ENCODE measurements around the gene CTNNA1. TPM values are rescaled to one million over a fixed set of nuclear protein-coding genes. Genes with fewer than 3 reads are reported as not detected.
"Not testable (repeated sequence)": the region's sequence is repeated elsewhere in the genome, so short reads cannot be mapped to it uniquely, and the experiment has no call there.

Gene CTNNA1
- polyA plus RNA-seq, 1 experiment: 140 TPM

DNA sequence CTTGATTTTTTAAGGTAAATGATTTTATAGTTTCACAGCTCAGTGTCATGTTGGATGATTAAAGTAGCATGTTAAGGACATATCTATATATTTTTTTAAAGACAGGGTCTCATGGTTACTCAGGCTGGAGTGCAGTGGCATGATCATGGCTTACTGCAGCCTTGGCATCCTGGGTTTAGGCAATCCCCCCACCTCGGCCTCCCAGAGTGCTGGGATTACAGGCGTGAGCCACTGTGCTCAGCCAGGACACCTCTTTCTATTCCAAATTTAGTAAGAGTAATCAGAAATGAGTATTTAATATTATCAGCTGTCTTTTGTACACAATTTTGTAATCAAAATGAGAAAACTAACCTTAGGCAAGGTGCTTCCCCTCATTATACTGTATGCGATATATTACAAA, 160.5 kb downstream of the CTNNA1 start:
- no peak overlapping the region for H3K27ac ChIP-seq (ENCODE audit: low read depth, low read length)
- H3K4me3 ChIP-seq (ENCODE audit: low read depth, low read length): no peak overlapping the region
- no peak for DNase-seq (ENCODE audit: low read depth, low spot score)
- H3K27me3 ChIP-seq (ENCODE audit: control insufficient read depth, insufficient read depth, low read length): no peaks in the 10 kb centered on the region
- peaks cover 5% of the 10 kb centered on the region; the same call in 1 of the 2 replicates for H3K9me3 ChIP-seq (ENCODE audit: control insufficient read depth, insufficient read depth, low read length)
- TF ChIP-seq, protein P1, sequence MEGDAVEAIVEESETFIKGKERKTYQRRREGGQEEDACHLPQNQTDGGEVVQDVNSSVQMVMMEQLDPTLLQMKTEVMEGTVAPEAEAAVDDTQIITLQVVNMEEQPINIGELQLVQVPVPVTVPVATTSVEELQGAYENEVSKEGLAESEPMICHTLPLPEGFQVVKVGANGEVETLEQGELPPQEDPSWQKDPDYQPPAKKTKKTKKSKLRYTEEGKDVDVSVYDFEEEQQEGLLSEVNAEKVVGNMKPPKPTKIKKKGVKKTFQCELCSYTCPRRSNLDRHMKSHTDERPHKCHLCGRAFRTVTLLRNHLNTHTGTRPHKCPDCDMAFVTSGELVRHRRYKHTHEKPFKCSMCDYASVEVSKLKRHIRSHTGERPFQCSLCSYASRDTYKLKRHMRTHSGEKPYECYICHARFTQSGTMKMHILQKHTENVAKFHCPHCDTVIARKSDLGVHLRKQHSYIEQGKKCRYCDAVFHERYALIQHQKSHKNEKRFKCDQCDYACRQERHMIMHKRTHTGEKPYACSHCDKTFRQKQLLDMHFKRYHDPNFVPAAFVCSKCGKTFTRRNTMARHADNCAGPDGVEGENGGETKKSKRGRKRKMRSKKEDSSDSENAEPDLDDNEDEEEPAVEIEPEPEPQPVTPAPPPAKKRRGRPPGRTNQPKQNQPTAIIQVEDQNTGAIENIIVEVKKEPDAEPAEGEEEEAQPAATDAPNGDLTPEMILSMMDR (IDR thresholded peaks at IDR 0.05; ENCODE audit: low read depth, low read length): no peak
- ChIA-PET POLR2A (no interaction called here), CTCF (no interaction called here)

DNA sequence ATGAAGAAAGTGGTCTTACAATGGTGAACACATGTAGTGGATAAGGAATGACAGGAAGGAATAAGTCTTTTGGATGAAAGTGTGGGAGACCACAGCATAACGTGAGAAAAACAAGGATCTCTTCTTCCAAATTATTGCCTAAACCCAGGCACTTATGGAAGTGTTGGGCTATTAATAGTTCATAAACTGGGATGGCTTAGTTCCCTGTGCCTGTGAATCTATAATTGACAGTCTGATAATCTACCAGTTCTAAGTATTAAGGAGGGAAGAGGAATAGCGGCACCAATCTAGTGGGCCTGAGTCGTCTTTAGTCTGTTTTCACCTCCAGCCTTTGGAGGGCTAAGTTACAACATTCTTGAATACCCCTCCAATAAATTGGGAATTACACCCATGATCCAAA, 161.1 kb downstream of the CTNNA1 start:
- POLR2A ChIA-PET: no interaction called here
- Histone ChIP-seq H3K4me3 (ENCODE audit: low read depth, low read length) (no peak overlapping the region), H3K27me3 (ENCODE audit: control insufficient read depth, insufficient read depth, low read length) (no peaks in the 10 kb centered on the region), H3K9me3 (ENCODE audit: control insufficient read depth, insufficient read depth, low read length) (peaks cover 4% of the 10 kb centered on the region; the same call in 1 of the 2 replicates), H3K27ac (ENCODE audit: low read depth, low read length) (no peak overlapping the region)
- DNase-seq (ENCODE audit: low read depth, low spot score): no peak
- TF ChIP-seq, protein P1 (IDR thresholded peaks at IDR 0.05; ENCODE audit: low read depth, low read length): no peak
- CTCF ChIA-PET: no interaction called here

DNA sequence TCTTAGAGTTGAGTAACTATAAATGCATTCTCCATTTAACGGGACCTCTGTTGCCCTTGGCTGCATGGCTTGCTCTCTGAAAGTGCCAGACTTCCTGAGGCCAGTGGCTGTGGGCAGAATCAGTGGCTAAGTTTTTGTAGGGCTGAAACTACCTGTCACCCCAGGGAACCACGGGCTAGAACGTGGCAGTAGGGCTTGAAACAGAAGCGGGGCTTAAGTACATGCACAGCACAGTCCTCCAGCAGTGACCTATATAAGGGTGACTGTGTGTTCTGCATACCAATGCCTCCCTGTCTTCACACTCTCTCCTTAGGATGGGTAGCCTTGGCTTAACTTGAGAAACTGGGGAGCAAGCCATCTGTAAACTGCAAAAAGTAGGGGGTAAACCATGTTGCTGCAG, 165.5 kb downstream of the CTNNA1 start:
- ChIA-PET CTCF (no interaction called here), POLR2A (no interaction called here)
- TF ChIP-seq, protein P1 (IDR thresholded peaks at IDR 0.05; ENCODE audit: low read depth, low read length): no peak
- no peak for DNase-seq (ENCODE audit: low read depth, low spot score)
- Histone ChIP-seq H3K4me3 (ENCODE audit: low read depth, low read length) (no peak overlapping the region), H3K27me3 (ENCODE audit: control insufficient read depth, insufficient read depth, low read length) (no peaks in the 10 kb centered on the region), H3K27ac (ENCODE audit: low read depth, low read length) (no peak overlapping the region), H3K9me3 (ENCODE audit: control insufficient read depth, insufficient read depth, low read length) (no peaks in the 10 kb centered on the region)

DNA sequence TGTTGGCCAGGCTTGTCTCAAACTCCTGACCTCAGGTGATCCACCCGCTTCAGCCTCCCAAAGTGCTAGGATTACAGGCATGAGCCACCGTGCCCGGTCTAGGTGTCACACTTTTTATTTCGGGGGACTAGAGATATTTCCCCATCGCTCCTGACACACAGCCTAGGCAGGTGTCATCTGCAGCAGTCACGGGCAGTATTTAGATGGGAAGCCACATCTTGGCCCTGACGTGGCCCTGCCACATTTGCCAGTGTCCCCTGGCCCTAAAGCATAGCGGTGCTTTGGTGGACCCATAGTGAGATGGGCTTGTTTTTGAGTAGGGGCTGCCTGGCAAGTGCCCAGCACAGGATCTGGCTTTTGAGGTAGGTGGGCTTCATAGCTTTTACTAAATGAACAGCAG, 167.0 kb downstream of the CTNNA1 start:
- no peaks in the 10 kb centered on the region for H3K9me3 ChIP-seq (ENCODE audit: control insufficient read depth, insufficient read depth, low read length)
- no peaks in the 10 kb centered on the region for H3K27me3 ChIP-seq (ENCODE audit: control insufficient read depth, insufficient read depth, low read length)
- CTCF ChIA-PET: no interaction called here
- no peak overlapping the region for H3K4me3 ChIP-seq (ENCODE audit: low read depth, low read length)
- no peak for DNase-seq (ENCODE audit: low read depth, low spot score)
- POLR2A ChIA-PET: no interaction called here
- no peak overlapping the region for H3K27ac ChIP-seq (ENCODE audit: low read depth, low read length)
- TF ChIP-seq, protein P1 (IDR thresholded peaks at IDR 0.05; ENCODE audit: low read depth, low read length): no peak

DNA sequence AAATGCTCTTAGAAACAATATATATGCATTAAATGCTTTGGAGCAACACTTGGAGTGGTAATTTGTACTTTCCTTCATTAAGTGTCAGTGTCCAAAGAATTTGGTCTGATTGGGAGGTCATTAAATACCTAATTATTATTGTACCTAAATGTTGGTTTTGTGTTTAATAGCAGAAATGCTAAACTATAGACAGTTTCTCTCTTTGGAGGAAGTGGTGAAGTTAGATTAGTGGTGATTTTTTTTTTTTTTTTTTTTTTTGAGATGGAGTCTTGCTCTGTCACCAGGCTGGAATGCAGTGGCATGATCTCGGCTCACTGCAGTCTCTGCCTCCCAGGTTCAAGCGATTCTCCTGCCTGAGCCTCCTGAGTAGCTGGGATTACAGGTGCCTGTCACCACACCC, 168.1 kb downstream of the CTNNA1 start:
- not testable (repeated sequence) for DNase-seq (ENCODE audit: low read depth, low spot score); H3K27me3 ChIP-seq (ENCODE audit: control insufficient read depth, insufficient read depth, low read length); H3K9me3 ChIP-seq (ENCODE audit: control insufficient read depth, insufficient read depth, low read length); H3K4me3 ChIP-seq (ENCODE audit: low read depth, low read length); H3K27ac ChIP-seq (ENCODE audit: low read depth, low read length)
- POLR2A ChIA-PET: interaction anchor here (0.7 kb wide), 1 partner anchor 322 kb away, joined by 4 read pairs; no protein-coding TSS in a partner anchor
- CTCF ChIA-PET: interaction anchor here (0.6 to 0.7 kb wide), 3 partner anchors 59 to 610 kb away, joined by 3 to 5 read pairs (median 4); no protein-coding TSS in a partner anchor

DNA sequence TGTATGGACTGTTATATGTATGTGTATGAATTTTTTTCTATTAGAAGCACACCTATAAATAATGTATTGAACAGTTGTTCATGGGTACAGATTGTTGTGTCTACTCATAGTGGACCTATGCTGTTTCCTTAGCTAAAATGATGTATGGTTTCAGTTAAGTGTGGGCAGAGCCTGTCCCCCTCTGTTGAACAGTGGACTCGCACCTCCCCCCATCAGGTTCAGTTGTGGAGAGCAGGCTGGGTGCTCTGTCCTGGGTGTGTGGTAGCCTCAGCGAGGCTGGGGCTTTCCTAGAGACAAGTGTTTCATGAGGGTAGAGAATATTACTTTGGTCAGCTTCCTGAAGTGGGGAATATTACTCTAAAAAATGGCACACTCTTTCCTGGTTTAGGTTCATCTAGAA, 169.3 kb downstream of the CTNNA1 start:
- ChIA-PET POLR2A (no interaction called here), CTCF (no interaction called here)
- TF ChIP-seq, protein P1 (IDR thresholded peaks at IDR 0.05; ENCODE audit: low read depth, low read length): no peak
- no peak overlapping the region for H3K4me3 ChIP-seq (ENCODE audit: low read depth, low read length)
- no peaks in the 10 kb centered on the region for H3K27me3 ChIP-seq (ENCODE audit: control insufficient read depth, insufficient read depth, low read length)
- DNase-seq (ENCODE audit: low read depth, low spot score): no peak
- no peaks in the 10 kb centered on the region for H3K9me3 ChIP-seq (ENCODE audit: control insufficient read depth, insufficient read depth, low read length)
- no peak overlapping the region for H3K27ac ChIP-seq (ENCODE audit: low read depth, low read length)
